IMR-90 (cell line): Measurements from ENCODE around the gene SERPINB2. TPM values are rescaled to one million over a fixed set of nuclear protein-coding genes. Genes with fewer than 3 reads are reported as not detected.
A peak's percentile ranks its signal among the peaks of the same experiment; 100 is the strongest.

ENCODE experiments used
- ATAC-seq: fragments of 200-7000 bp; cut with Tn5 transposase; 2 replicates; pipeline ENCODE4 v1.9.1; 2020; ENCODE audit warnings: low read depth, mild to moderate bottlenecking, moderate library complexity
- BruUV-seq: library from RNA; stranded (reverse); fragments of 400-500 nt; replicated peaks from 2 replicates; lab custom pipeline; 2021; lab: Mats Ljungman, UMichigan
- CTCF ChIA-PET: fragments of 300-600 bp; formaldehyde crosslinking; extraction: SDS; loops from one replicate; lab custom pipeline; 2021; ENCODE audit warnings: antibody characterized with exemption; lab: Yijun Ruan, JAX
- POLR2A ChIA-PET: fragments of 300-600 bp; sonication (Branson Sonifier 250); formaldehyde crosslinking; loops from one replicate; lab custom pipeline; 2022; ENCODE audit warnings: antibody characterized with exemption; ENCODE audit not compliant: unreplicated experiment; lab: Charles Lee
- DNase-seq: peaks from one replicate; pipeline ENCODE4 v3.0.0; 2013
- H2AFZ ChIP-seq: replicated peaks from 2 replicates; pipeline ENCODE3; 2013; ENCODE audit warnings: low read length, mild to moderate bottlenecking; ENCODE audit not compliant: poor library complexity
- H2AK5ac ChIP-seq: 2 replicates; pipeline ENCODE4 v1.6.1; 2013; ENCODE audit warnings: low read depth, low read length, inconsistent platforms
- H2AK9ac ChIP-seq: replicated peaks from 2 replicates; pipeline ENCODE3; 2013; ENCODE audit warnings: mild to moderate bottlenecking, low read depth, low read length, moderate library complexity; ENCODE audit not compliant: poor library complexity
- H2BK120ac ChIP-seq: 2 replicates; pipeline ENCODE4 v1.6.1; 2013; ENCODE audit warnings: low read depth, low read length, inconsistent platforms
- H2BK15ac ChIP-seq: 3 replicates; pipeline ENCODE4 v1.6.1; 2013; ENCODE audit warnings: low read depth, low read length, inconsistent platforms
- H2BK20ac ChIP-seq: 2 replicates; pipeline ENCODE4 v1.6.1; 2013; ENCODE audit warnings: low read depth, mild to moderate bottlenecking, inconsistent platforms, low read length, moderate library complexity
- H2BK5ac ChIP-seq: 2 replicates; pipeline ENCODE4 v1.6.1; 2013; ENCODE audit warnings: mild to moderate bottlenecking, low read depth, low read length, inconsistent platforms; ENCODE audit not compliant: poor library complexity, severe bottlenecking
- H3K14ac ChIP-seq: replicated peaks from 2 replicates; pipeline ENCODE4 v1.6.1; 2013; ENCODE audit warnings: low read depth, low read length, inconsistent platforms
- H3K18ac ChIP-seq: 2 replicates; pipeline ENCODE4 v1.6.1; 2013; ENCODE audit warnings: low read depth, low read length, control low read depth
- H3K23ac ChIP-seq: 2 replicates; pipeline ENCODE4 v1.6.1; 2013; ENCODE audit warnings: low read depth, low read length, inconsistent platforms
- H3K27ac ChIP-seq: 2 replicates; pipeline ENCODE4 v1.5.1; 2013; ENCODE audit warnings: mild to moderate bottlenecking, control low read depth, low read length; ENCODE audit not compliant: insufficient read depth
- H3K27me3 ChIP-seq: 2 replicates; pipeline ENCODE4 v1.6.1; 2013; ENCODE audit warnings: low read length; ENCODE audit not compliant: control insufficient read depth, insufficient read depth
- H3K36me3 ChIP-seq: 2 replicates; pipeline ENCODE4 v1.6.1; 2013; ENCODE audit warnings: low read length, mixed read lengths; ENCODE audit not compliant: control insufficient read depth, insufficient read depth
- H3K4ac ChIP-seq: 2 replicates; pipeline ENCODE4 v1.6.1; 2013; ENCODE audit warnings: low read depth, low read length, inconsistent platforms
- H3K4me1 ChIP-seq: 2 replicates; pipeline ENCODE4 v1.6.1; 2013; ENCODE audit warnings: low read length, mixed read lengths; ENCODE audit not compliant: control insufficient read depth, insufficient read depth
- H3K4me2 ChIP-seq: 2 replicates; pipeline ENCODE4 v1.6.1; 2013; ENCODE audit warnings: low read depth, mild to moderate bottlenecking, control low read depth, low read length, moderate library complexity
- H3K4me3 ChIP-seq: 2 replicates; pipeline ENCODE4 v1.5.1; 2013; ENCODE audit warnings: low read depth, mild to moderate bottlenecking, control low read depth, low read length, moderate library complexity; ENCODE audit not compliant: insufficient read depth
- H3K56ac ChIP-seq: 2 replicates; pipeline ENCODE4 v1.6.1; 2013; ENCODE audit warnings: low read length, inconsistent platforms; ENCODE audit not compliant: insufficient read depth; ENCODE audit errors: extremely low read depth
- H3K79me1 ChIP-seq, 2 experiments: 2 replicates each; pipeline ENCODE4 v1.6.1; 2013; ENCODE audit warnings: low read length in 2 of 2, inconsistent platforms in 1 of 2, low read depth in 1 of 2
- H3K9ac ChIP-seq: 2 replicates; pipeline ENCODE4 v1.6.1; 2013; ENCODE audit warnings: low read depth, low read length, control low read depth
- H3K9me1 ChIP-seq: 2 replicates; pipeline ENCODE4 v1.6.1; 2013; ENCODE audit warnings: low read length, inconsistent platforms; ENCODE audit not compliant: insufficient read depth
- H3K9me3 ChIP-seq: 2 replicates; pipeline ENCODE4 v1.6.1; 2013; ENCODE audit warnings: low read length; ENCODE audit not compliant: control insufficient read depth, insufficient read depth
- H4K20me1 ChIP-seq: 2 replicates; pipeline ENCODE4 v1.6.1; 2013; ENCODE audit warnings: low read length, inconsistent platforms; ENCODE audit not compliant: insufficient read depth
- H4K5ac ChIP-seq: 2 replicates; pipeline ENCODE4 v1.6.1; 2013; ENCODE audit warnings: mild to moderate bottlenecking, low read depth, low read length, control low read depth
- H4K8ac ChIP-seq, 2 experiments: 2 replicates each; pipeline ENCODE4 v1.6.1; 2013; ENCODE audit warnings: low read depth in 2 of 2, low read length in 2 of 2, control low read depth in 1 of 2, inconsistent platforms in 1 of 2
- H4K91ac ChIP-seq: 2 replicates; pipeline ENCODE4 v1.6.1; 2013; ENCODE audit warnings: low read depth, low read length, inconsistent platforms; ENCODE audit not compliant: insufficient read depth
- RCOR1 ChIP-seq: IDR thresholded peaks from 2 replicates; pipeline ENCODE4 v1.6.1; 2012; ENCODE audit warnings: mild to moderate bottlenecking, low read length, improper control_type of control experiment; ENCODE audit not compliant: insufficient replicate concordance
- SMC3 ChIP-seq: fragments of 150-350 bp; IDR thresholded peaks from 2 replicates; pipeline ENCODE4 v1.6.1; 2016; ENCODE audit warnings: low read depth, mild to moderate bottlenecking, antibody characterized with exemption, low read length, moderate library complexity
- WGBS, 2 experiments: methylation state at CpG; one replicate each; pipeline versions ENCODE4 v1.1.5 to v1.1.7; 2013; ENCODE audit warnings: missing lambda C conversion rate in 2 of 2; ENCODE audit not compliant: insufficient read length in 1 of 2; ENCODE audit errors: extremely low coverage in 2 of 2; 5-methylcytosine and 5-hydroxymethylcytosine counted together
- dilution Hi-C: fragments of 300-500 bp; cut with HindIII; formaldehyde crosslinking; loops from one replicate; pipeline ENCODE4 v1.14.3; 2018; ENCODE audit warnings: low sequenced_read_pairs; ENCODE audit not compliant: unreplicated experiment
- in situ Hi-C: fragments of 300-500 bp; cut with MboI; formaldehyde crosslinking; loops from 3 replicates; pipeline ENCODE4 v1.14.3; 2019; ENCODE audit warnings: low sequenced_read_pairs, inconsistent platforms, mixed read lengths
- intact Hi-C: fragments of 100-400 bp; cut with micrococcal nuclease; formaldehyde crosslinking; loops from 2 replicates; pipeline ENCODE4 v1.10.0; 2022
- polyA plus RNA-seq, 3 experiments: library from polyadenylated mRNA; depleted of rRNA; stranded (reverse); fragments of >200 nt; gene quantifications; 2 replicates each; pipeline ENCODE4 v1.2.3, GENCODE V29; 2012; ENCODE audit warnings: low replicate concordance in 1 of 3
- total RNA-seq: library from RNA; depleted of rRNA; stranded (reverse); fragments of >200 nt; gene quantifications from 2 replicates; pipeline ENCODE4 v1.2.3, GENCODE V29; 2012

Gene SERPINB2
- total and polyA plus RNA-seq, 2 of the 4 experiments (the other 2 are of a cell fraction) = 32.1 to 43.0 TPM

- Histone ChIP-seq H3K4me3 (no peak overlapping the region), H3K27ac (no peak overlapping the region), H2AK9ac (no peak overlapping the region), H3K56ac (0 out of 2 replicates have a peak overlapping the region, but pooled peaks have one; percentile 17), H4K8ac (no peak overlapping the region), H4K91ac (no peak overlapping the region), H3K4me1 (no peaks in the 10 kb centered on the region), H3K27me3 (peaks cover 4% of the 10 kb centered on the region), H2BK15ac (no peak overlapping the region), H3K36me3 (no peaks in the 10 kb centered on the region), H2AK5ac (no peak overlapping the region), H3K9me1 (no peaks in the 10 kb centered on the region), H4K5ac (no peak overlapping the region), H2AFZ (no peak overlapping the region), H3K9ac (no peak overlapping the region), H2BK5ac (no peak overlapping the region), H2BK20ac (no peak overlapping the region), H3K79me1 (no peaks in the 10 kb centered on the region), H3K14ac (no peak overlapping the region), H2BK120ac (no peak overlapping the region), H3K23ac (no peak overlapping the region), H3K9me3 (no peaks in the 10 kb centered on the region), H3K4ac (no peak overlapping the region), H3K4me2 (no peak overlapping the region), H4K20me1 (no peaks in the 10 kb centered on the region), H3K18ac (no peak overlapping the region)
- TF ChIP-seq RCOR1 = no peak
- no peak for TF ChIP-seq SMC3
- intact Hi-C loops (no loop called here), dilution Hi-C loops (no loop called here), in situ Hi-C loops (no loop called here)
- DNase-seq (peak; percentile 44), ATAC-seq (peak; percentile 53; the same call in 1 of the 2 replicates)
- CTCF ChIA-PET = no interaction called here
- WGBS, 2 experiments = no CpG with 5 or more reads among the region's 3 CpGs
- POLR2A ChIA-PET = interaction anchor here (0.6 kb wide), 2 partner anchors 11 to 1191 kb away, joined by 3 read pairs; no protein-coding TSS in a partner anchor
- BruUV-seq = no TSS peak
These were observed 59.7 kb downstream of the SERPINB2 start for GRCh38 chr18:63947051-63947790.
